DMS153 (cell line): ENCODE measurements around the gene PAK2.
"Not testable (repeated sequence)": the region's sequence is repeated elsewhere in the genome, so short reads cannot be mapped to it uniquely, and the experiment has no call there.

Experiments
- DNase-seq: peaks from one replicate; lab custom pipeline; 2025; lab: John Stamatoyannopoulos, UW

PAK2 gene

GRCh38 chr3:196736670-196737374 is 2.8 kb upstream of the PAK2 start:
- no peak for DNase-seq

GRCh38 chr3:196737655-196738054 is 2.0 kb upstream of the PAK2 start:
- no peak for DNase-seq

GRCh38 chr3:196740481-196741248 is 1.0 kb downstream of the PAK2 start:
- no peak for DNase-seq

GRCh38 chr3:196741249-196741889 is 1.7 kb downstream of the PAK2 start:
- no peak for DNase-seq

GRCh38 chr3:196743569-196743968 is 3.9 kb downstream of the PAK2 start:
- not testable (repeated sequence) for DNase-seq

GRCh38 chr3:196749125-196749524 is 9.5 kb downstream of the PAK2 start:
- no peak for DNase-seq

- no peak for DNase-seq
Observed at GRCh38 chr3:196753201-196753600, 13.5 kb downstream of the PAK2 start.

- no peak for DNase-seq
Observed at GRCh38 chr3:196754091-196754981, 14.7 kb downstream of the PAK2 start.

GRCh38 chr3:196756732-196757131 is 17.1 kb downstream of the PAK2 start:
- no peak for DNase-seq

- no peak for DNase-seq
Observed at GRCh38 chr3:196757876-196758739, 18.5 kb downstream of the PAK2 start.

GRCh38 chr3:196763179-196763578 is 23.5 kb downstream of the PAK2 start:
- no peak for DNase-seq

- DNase-seq, result no peak
Observed at GRCh38 chr3:196765454-196765853, 25.8 kb downstream of the PAK2 start.

- no peak for DNase-seq
Observed at GRCh38 chr3:196771067-196771466, 31.4 kb downstream of the PAK2 start.

GRCh38 chr3:196772102-196772501 is 32.4 kb downstream of the PAK2 start:
- DNase-seq, result no peak

- no peak for DNase-seq
Observed at GRCh38 chr3:196772897-196773296, 33.2 kb downstream of the PAK2 start.

- DNase-seq, result no peak
Observed at GRCh38 chr3:196774191-196774820, 34.6 kb downstream of the PAK2 start.

- no peak for DNase-seq
Observed at GRCh38 chr3:196774848-196775422, 35.3 kb downstream of the PAK2 start.

GRCh38 chr3:196775938-196776337 is 36.3 kb downstream of the PAK2 start:
- DNase-seq, result no peak

GRCh38 chr3:196777836-196778235 is 38.2 kb downstream of the PAK2 start:
- no peak for DNase-seq

- no peak for DNase-seq
Observed at GRCh38 chr3:196778755-196779154, 39.1 kb downstream of the PAK2 start.
